Ovary (tissue), 9 donors: ENCODE measurements around the gene MRPL4. TPM values are rescaled to one million over a fixed set of nuclear protein-coding genes. Genes with fewer than 3 reads are reported as not detected.

Experiments
- DNase-seq, 5 donors: peaks; one replicate each; pipeline ENCODE4 v3.0.0-alpha.2; 2019 to 2020
- H3K27ac ChIP-seq, 2 donors: fragments of 200-600 bp; one replicate each; pipeline versions ENCODE4 v1.5.1 to v1.8.0; 2019 to 2022
- H3K27me3 ChIP-seq: fragments of 200-600 bp; one replicate; pipeline ENCODE4 v1.8.0; 2022
- H3K36me3 ChIP-seq: fragments of 200-600 bp; sonication (generic); one replicate; pipeline ENCODE4 v1.5.1; 2019
- H3K4me1 ChIP-seq: one replicate; pipeline ENCODE4 v1.8.1; 2013; ENCODE audit warnings: mild to moderate bottlenecking, moderate library complexity; ENCODE audit not compliant: insufficient read depth
- H3K4me3 ChIP-seq: fragments of 200-600 bp; sonication (generic); one replicate; pipeline ENCODE4 v1.5.1; 2017
- H3K9me3 ChIP-seq, 2 donors: fragments of 200-600 bp in 1 of 2; sonication (generic) in 1 of 2; one replicate each; pipeline versions ENCODE4 v1.5.1 to v1.8.1; 2013 to 2019; ENCODE audit warnings: mild to moderate bottlenecking in 1 of 2, moderate library complexity in 1 of 2
- CTCF ChIP-seq, 3 donors: fragments of 450-650 bp in 2 of 3; fragments of 200-600 bp in 1 of 3; IDR thresholded peaks; one replicate each; pipeline versions ENCODE4 v1.5.1 to v1.8.0; 2016 to 2022; ENCODE audit warnings: antibody characterized with exemption in 3 of 3, mild to moderate bottlenecking in 1 of 3
- EP300 ChIP-seq: sonication (generic); formaldehyde crosslinking; IDR thresholded peaks from one replicate; pipeline ENCODE4 v1.6.1; 2017; ENCODE audit warnings: antibody characterized with exemption
- POLR2A ChIP-seq: fragments of 450-650 bp; IDR thresholded peaks from one replicate; pipeline ENCODE4 v1.6.1; 2017; ENCODE audit warnings: antibody characterized with exemption, mild to moderate bottlenecking, moderate library complexity
- WGBS, 3 donors: extraction: QIAGEN DNeasy Blood & Tissue Kit in 1 of 3; methylation state at CpG; one replicate each; pipeline versions ENCODE4 v1.1.5 to v1.1.7; 2013 to 2017; 5-methylcytosine and 5-hydroxymethylcytosine counted together
- intact Hi-C, 4 donors: fragments of 100-400 bp; cut with DNase I; formaldehyde crosslinking; loops; one replicate each; pipeline versions ENCODE4 v1.11.0 to v1.15.1; 2022 to 2023
- polyA plus RNA-seq, 2 donors: library from polyadenylated mRNA; stranded (reverse); fragments of 200-250 nt in 1 of 2; fragments of 350-450 nt in 1 of 2; fragmentation: Illumina TruSeq in 1 of 2; extraction: RNeasy Lipid Tissue Mini Kit (QIAGEN cat#74804) in 1 of 2; gene quantifications; one replicate each; pipeline ENCODE4 v1.2.3, GENCODE V29; 2013 to 2014
- total RNA-seq, 7 donors: library from RNA; depleted of rRNA in 2 of 7; stranded (reverse); fragments of >200 nt in 2 of 7; fragmentation: NEBNext Ultra II Directional in 3 of 7; extraction: Animal tissue kit (Norgen Biotek cat#: 25700) in 3 of 7; gene quantifications; one replicate each; pipeline versions ENCODE4 v1.1.0 to v1.2.4, GENCODE V29; 2016 to 2023
- donor health status: DM: no; HTN: no; CAD: no; lungs with moderate emphysema.
- donor health status: DM: no; HTN: no; CAD: no.
- donor health status: Bipolar disorder and iron deficiency.
- donor health status: DM: yes; HTN: yes; CAD: no.
- donor health status: DM: no; HTN: no; CAD: no.
- donor health status: DM: yes; HTN: yes; CAD: no.

Gene MRPL4
- total and polyA plus RNA-seq, 9 donors = 4.7 to 73.3 (median 58.9) TPM

DNA sequence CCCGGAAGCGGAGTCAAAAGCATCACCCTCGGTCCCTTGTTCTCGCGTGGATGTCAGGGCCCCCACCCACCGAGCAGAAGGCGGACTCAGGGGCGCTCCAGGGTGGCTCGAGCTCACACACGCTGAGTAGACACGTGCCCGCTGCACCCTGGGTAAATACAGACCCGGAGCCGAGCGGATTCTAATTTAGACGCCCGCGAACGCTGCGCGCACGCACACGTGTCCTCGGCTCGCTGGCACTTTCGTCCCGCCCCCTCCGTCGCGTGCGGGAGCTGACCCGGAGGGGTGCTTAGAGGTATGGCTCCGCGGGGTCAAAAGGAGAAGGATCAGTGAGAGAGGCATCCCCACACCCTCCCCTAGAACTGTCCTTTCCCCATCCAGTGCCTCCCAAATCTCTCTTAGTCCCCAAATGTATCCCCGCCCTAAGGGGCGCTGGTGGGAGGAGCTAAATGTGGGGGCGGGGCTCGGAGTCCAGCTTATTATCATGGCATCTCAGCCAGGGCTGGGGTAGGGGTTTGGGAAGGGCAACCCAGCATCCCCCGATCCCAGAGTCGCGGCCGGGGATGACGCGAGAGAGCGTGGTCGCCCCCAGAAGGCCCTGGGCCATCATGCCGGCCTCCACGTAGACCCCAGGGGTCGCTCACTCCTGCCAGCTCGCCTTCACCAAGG is 37.3 kb downstream of the MRPL4 start:
- Histone ChIP-seq H3K27me3 (peaks cover 6% of the 10 kb centered on the region), H3K36me3 (no peaks in the 10 kb centered on the region), H3K4me3 (peak overlapping the region; percentile 1), H3K27ac (no peak overlapping the region), H3K9me3 (no peaks in the 10 kb centered on the region), H3K4me1 (peaks cover 16% of the 10 kb centered on the region)
- intact Hi-C loops = no loop called here
- TF ChIP-seq POLR2A (no peak), EP300 (no peak), CTCF (IDR thresholded peaks at IDR 0.05) (no peak)
- DNase-seq = peak in 2 of 5 donors; percentile 54 to 68
- WGBS, 3 donors = 0 to 1% (median 1%) methylated on average over 50 of the region's 50 CpGs

- TF ChIP-seq EP300 (no peak), CTCF (IDR thresholded peaks at IDR 0.05) (no peak), POLR2A (no peak)
- WGBS, 3 donors = 0 to 1% (median 1%) methylated on average over 23 to 45 of the region's 45 CpGs
- Histone ChIP-seq H3K4me1 (peaks cover 16% of the 10 kb centered on the region), H3K4me3 (peak within 1 kb of the TSS; percentile 1), H3K36me3 (no peaks in the 10 kb centered on the region), H3K27ac (no peak within 1 kb of the TSS), H3K27me3 (peaks cover 6% of the 10 kb centered on the region), H3K9me3 (no peaks in the 10 kb centered on the region)
- intact Hi-C loops = no loop called here
- peak in 2 of 5 donors; percentile 33 to 56 for DNase-seq
Measured at GRCh38 chr19:10289836-10290356, 37.9 kb downstream of the MRPL4 start, which contains the start of gene ICAM5. Gene ICAM5 (plus strand): TSS chr19:10289952. CDS start chr19:10290044, 92 bp downstream.

GRCh38 chr19:10290357-10290875 is 38.4 kb downstream of the MRPL4 start:
- Histone ChIP-seq H3K27me3 (peaks cover 6% of the 10 kb centered on the region), H3K4me3 (no peak overlapping the region), H3K9me3 (no peaks in the 10 kb centered on the region), H3K36me3 (no peaks in the 10 kb centered on the region), H3K27ac (no peak overlapping the region), H3K4me1 (peaks cover 19% of the 10 kb centered on the region)
- no peak for TF ChIP-seq CTCF (IDR thresholded peaks at IDR 0.05)
- TF ChIP-seq EP300 = no peak
- TF ChIP-seq POLR2A = no peak
- WGBS, 3 donors = 1% methylated on average over 30 of the region's 30 CpGs
- DNase-seq = peak in 2 of 5 donors; percentile 35 to 51
- intact Hi-C loops = no loop called here

DNA sequence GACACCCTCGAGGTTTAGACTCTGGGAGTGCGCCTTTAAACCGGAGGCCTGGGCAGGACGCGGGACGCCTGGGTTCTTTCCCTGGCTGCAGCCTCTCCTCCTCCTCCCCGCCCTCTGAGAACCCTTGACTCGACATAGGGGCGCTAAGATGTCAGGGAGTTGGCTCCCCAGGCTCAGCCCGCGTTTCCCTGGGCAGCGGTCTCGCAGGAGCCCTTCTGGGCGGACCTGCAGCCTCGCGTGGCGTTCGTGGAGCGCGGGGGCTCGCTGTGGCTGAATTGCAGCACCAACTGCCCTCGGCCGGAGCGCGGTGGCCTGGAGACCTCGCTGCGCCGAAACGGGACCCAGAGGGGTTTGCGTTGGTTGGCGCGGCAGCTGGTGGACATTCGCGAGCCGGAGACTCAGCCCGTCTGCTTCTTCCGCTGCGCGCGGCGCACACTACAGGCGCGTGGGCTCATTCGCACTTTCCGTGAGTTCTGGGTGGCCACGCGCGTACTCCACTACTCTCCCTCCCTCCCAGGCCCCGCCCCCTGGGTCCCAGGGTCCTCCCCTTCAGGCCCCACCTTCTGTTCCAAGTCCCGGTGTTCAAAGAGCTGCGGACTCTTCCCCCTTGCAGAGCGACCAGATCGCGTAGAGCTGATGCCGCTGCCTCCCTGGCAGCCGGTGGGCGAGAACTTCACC is 39.0 kb downstream of the MRPL4 start:
- Histone ChIP-seq H3K36me3 (no peaks in the 10 kb centered on the region), H3K4me1 (peaks cover 21% of the 10 kb centered on the region), H3K27ac (no peak overlapping the region), H3K9me3 (no peaks in the 10 kb centered on the region), H3K4me3 (peak overlapping the region; percentile 24), H3K27me3 (peaks cover 6% of the 10 kb centered on the region)
- whole genome bisulfite sequencing, 3 donors = 1% methylated on average over 36 to 57 of the region's 57 CpGs
- intact Hi-C loops = no loop called here
- peak; percentile 42 to 75 (median 51) for DNase-seq
- TF ChIP-seq CTCF (IDR thresholded peaks at IDR 0.05) = no peak
- no peak for TF ChIP-seq EP300
- TF ChIP-seq POLR2A = no peak
